ENCODE results near the gene NPHS2. TPM values are rescaled to one million over a fixed set of nuclear protein-coding genes. Genes with fewer than 3 reads are reported as not detected.
"Not testable (repeated sequence)": the region's sequence is repeated elsewhere in the genome, so short reads cannot be mapped to it uniquely, and the experiment has no call there.

NPHS2 gene
- total RNA-seq, 1 donor from 2014 or later, result 1.7 TPM

DNA sequence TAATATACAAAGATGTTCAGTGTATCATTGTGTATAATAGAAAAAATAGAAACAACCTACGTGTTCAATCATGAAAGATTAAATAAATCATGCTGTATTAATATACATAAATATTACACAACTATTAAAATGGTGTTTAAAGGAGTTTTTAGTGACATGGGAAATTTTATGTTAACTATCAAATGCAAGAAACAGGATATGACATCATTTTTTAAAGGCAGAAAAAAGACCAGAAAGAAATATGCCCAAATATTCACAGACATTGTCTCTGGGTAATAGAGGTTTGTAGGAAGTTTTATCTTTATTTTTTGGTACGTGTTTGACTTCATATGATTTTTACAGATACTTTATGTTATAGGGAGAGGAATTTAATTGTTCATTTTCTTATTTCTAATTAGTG is 34.0 kb downstream of the NPHS2 start:
- TF ChIP-seq, protein P1, sequence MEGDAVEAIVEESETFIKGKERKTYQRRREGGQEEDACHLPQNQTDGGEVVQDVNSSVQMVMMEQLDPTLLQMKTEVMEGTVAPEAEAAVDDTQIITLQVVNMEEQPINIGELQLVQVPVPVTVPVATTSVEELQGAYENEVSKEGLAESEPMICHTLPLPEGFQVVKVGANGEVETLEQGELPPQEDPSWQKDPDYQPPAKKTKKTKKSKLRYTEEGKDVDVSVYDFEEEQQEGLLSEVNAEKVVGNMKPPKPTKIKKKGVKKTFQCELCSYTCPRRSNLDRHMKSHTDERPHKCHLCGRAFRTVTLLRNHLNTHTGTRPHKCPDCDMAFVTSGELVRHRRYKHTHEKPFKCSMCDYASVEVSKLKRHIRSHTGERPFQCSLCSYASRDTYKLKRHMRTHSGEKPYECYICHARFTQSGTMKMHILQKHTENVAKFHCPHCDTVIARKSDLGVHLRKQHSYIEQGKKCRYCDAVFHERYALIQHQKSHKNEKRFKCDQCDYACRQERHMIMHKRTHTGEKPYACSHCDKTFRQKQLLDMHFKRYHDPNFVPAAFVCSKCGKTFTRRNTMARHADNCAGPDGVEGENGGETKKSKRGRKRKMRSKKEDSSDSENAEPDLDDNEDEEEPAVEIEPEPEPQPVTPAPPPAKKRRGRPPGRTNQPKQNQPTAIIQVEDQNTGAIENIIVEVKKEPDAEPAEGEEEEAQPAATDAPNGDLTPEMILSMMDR (IDR thresholded peaks at IDR 0.05; ENCODE audit: insufficient read depth, low read length, poor library complexity, severe bottlenecking), result no peak
- H3K36me3 ChIP-seq (ENCODE audit: control insufficient read depth, insufficient read depth, low read length), result no peaks in the 10 kb centered on the region
- no peaks in the 10 kb centered on the region for H3K27me3 ChIP-seq (ENCODE audit: control insufficient read depth, insufficient read depth, low read length)
- no peak for DNase-seq (ENCODE audit: low read depth)
- no peak overlapping the region for H3K4me3 ChIP-seq (ENCODE audit: low read depth, low read length)

GRCh38 chr1:179530352-179530751 is 45.4 kb downstream of the NPHS2 start:
- H3K27me3 ChIP-seq (ENCODE audit: control insufficient read depth, insufficient read depth, low read length), result no peaks in the 10 kb centered on the region
- TF ChIP-seq, protein P1 (IDR thresholded peaks at IDR 0.05; ENCODE audit: insufficient read depth, low read length, poor library complexity, severe bottlenecking), result no peak
- no peak for DNase-seq (ENCODE audit: low read depth)
- no peak overlapping the region for H3K4me3 ChIP-seq (ENCODE audit: low read depth, low read length)
- H3K36me3 ChIP-seq (ENCODE audit: control insufficient read depth, insufficient read depth, low read length), result no peaks in the 10 kb centered on the region

DNA sequence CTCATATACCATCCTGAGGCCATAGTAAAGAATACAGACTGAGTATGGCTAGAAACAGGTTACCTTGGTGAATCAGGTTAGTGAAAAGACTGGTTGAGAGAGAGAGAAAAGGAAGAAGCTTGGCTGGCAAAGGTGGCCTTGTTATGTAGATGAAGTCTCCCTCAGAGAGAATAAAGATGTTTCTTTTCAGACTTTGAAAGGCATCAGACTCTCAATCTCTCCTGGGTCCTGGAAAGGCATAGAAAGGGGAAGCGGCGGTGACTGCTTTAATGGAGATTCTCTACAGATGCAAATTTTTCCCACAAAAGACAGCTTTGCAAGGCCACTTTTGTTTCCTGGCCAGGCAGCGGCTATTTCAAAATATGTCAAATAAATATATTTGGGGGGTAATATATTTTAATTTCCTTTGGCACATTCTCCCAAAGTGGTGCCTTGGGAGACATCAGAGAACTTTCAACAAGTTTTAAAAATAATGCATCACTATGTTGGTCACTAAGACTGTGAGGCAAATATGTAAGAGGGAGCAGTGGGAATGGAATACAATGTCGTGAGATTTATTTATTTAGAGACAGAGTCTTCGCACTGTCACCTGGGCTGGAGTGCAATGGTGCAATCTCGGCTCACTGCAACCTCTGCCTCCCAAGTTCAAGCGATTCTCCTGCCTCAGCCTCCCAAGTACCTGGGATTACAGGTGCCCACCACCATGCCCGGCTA is 46.1 kb downstream of the NPHS2 start:
- H3K36me3 ChIP-seq (ENCODE audit: control insufficient read depth, insufficient read depth, low read length), result no peaks in the 10 kb centered on the region
- TF ChIP-seq, protein P1 (IDR thresholded peaks at IDR 0.05; ENCODE audit: insufficient read depth, low read length, poor library complexity, severe bottlenecking), result no peak
- no peak for DNase-seq (ENCODE audit: low read depth)
- no peaks in the 10 kb centered on the region for H3K27me3 ChIP-seq (ENCODE audit: control insufficient read depth, insufficient read depth, low read length)
- no peak overlapping the region for H3K4me3 ChIP-seq (ENCODE audit: low read depth, low read length)

DNA sequence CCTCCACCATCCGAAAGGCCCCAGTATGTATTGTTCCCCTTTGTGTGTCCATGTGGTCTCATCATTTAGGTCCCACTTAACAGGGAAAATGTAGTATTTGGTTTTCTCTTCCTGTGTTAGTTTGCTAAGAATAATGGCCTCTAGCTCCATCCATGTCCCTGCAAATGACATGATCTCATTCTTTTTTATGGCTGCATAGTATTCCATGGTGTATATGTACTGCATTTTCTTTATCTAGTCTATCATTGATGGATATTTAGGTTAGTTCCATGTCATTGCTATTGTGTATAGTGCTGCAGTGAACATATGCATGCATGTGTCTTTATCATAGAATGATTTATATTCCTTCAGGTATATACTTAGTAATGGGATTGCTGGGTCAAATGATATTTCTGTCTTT is 57.2 kb downstream of the NPHS2 start:
- not testable (repeated sequence) for DNase-seq (ENCODE audit: low read depth); H3K27me3 ChIP-seq (ENCODE audit: control insufficient read depth, insufficient read depth, low read length); H3K4me3 ChIP-seq (ENCODE audit: low read depth, low read length); H3K36me3 ChIP-seq (ENCODE audit: control insufficient read depth, insufficient read depth, low read length)

GRCh38 chr1:179516976-179517705 is 58.6 kb downstream of the NPHS2 start:
- Histone ChIP-seq H3K36me3 (ENCODE audit: control insufficient read depth, insufficient read depth, low read length) (no peaks in the 10 kb centered on the region), H3K27me3 (ENCODE audit: control insufficient read depth, insufficient read depth, low read length) (no peaks in the 10 kb centered on the region), H3K4me3 (ENCODE audit: low read depth, low read length) (no peak overlapping the region)
- DNase-seq (ENCODE audit: low read depth), result no peak
- TF ChIP-seq, protein P1 (IDR thresholded peaks at IDR 0.05; ENCODE audit: insufficient read depth, low read length, poor library complexity, severe bottlenecking), result no peak

DNA sequence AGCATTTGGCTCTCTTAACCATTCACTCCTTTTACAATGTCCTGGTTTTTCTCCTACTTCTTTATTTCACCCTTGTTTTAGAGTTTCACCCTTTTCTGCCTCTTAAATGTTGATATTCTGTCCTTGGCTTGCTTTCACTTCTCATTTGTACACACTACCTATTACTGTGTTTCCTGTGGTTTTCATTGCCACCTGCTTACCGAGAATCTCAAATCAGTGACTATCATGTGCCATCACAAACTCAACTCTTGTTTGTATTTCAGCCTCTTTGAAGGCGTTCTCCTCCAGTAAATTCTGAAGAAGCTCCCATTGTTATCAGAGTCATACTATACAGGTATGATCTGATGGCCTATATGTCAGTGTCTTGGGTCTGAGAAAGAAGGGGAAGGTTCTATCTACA is 65.7 kb downstream of the NPHS2 start:
- DNase-seq (ENCODE audit: low read depth), result no peak
- TF ChIP-seq, protein P1 (IDR thresholded peaks at IDR 0.05; ENCODE audit: insufficient read depth, low read length, poor library complexity, severe bottlenecking), result no peak

More for the DNA sequence above, 65.7 kb downstream of the NPHS2 start:
- no peak overlapping the region for H3K4me3 ChIP-seq (ENCODE audit: low read depth, low read length)
- H3K27me3 ChIP-seq (ENCODE audit: control insufficient read depth, insufficient read depth, low read length), result no peaks in the 10 kb centered on the region
- no peaks in the 10 kb centered on the region for H3K36me3 ChIP-seq (ENCODE audit: control insufficient read depth, insufficient read depth, low read length)

Measured in kidney epithelial cell (primary cell).